Activated B cell treated with CpG ODN at 0.5 μM for 24 hours (primary cell): ENCODE data around the gene TMEM232. TPM values are rescaled to one million over a fixed set of nuclear protein-coding genes. Genes with fewer than 3 reads are reported as not detected.

Experiments
- ATAC-seq: fragments of 200-7000 bp; cut with Tn5 transposase; one replicate; pipeline ENCODE4 v1.10.0; 2021; ENCODE audit warnings: low read depth, mild to moderate bottlenecking, moderate library complexity
- CTCF ChIA-PET: fragments of 350-600 bp; sonication (Branson Sonifier 250); formaldehyde crosslinking; loops from one replicate; lab custom pipeline; 2021; ENCODE audit warnings: antibody characterized with exemption; lab: Charles Lee
- POLR2A ChIA-PET: fragments of 350-600 bp; sonication (Branson Sonifier 250); formaldehyde crosslinking; loops from one replicate; lab custom pipeline; 2021; ENCODE audit warnings: antibody characterized with exemption; lab: Charles Lee
- DNase-seq: peaks from one replicate; pipeline ENCODE4 v3.0.0; 2022
- H3K27ac Mint-ChIP-seq: one replicate; pipeline ENCODE4 v1.8.0; 2020; ENCODE audit warnings: mixed read lengths
- H3K27me3 Mint-ChIP-seq: one replicate; pipeline ENCODE4 v1.8.0; 2021; ENCODE audit warnings: mixed read lengths
- H3K36me3 Mint-ChIP-seq: one replicate; pipeline ENCODE4 v1.8.0; 2021; ENCODE audit warnings: low read depth, mixed read lengths
- H3K4me1 Mint-ChIP-seq: one replicate; pipeline ENCODE4 v1.8.0; 2021; ENCODE audit warnings: mixed read lengths
- H3K4me3 Mint-ChIP-seq: one replicate; pipeline ENCODE4 v1.8.0; 2020; ENCODE audit warnings: mild to moderate bottlenecking, mixed read lengths
- H3K9me3 Mint-ChIP-seq: one replicate; pipeline ENCODE4 v1.8.0; 2020; ENCODE audit warnings: mixed read lengths
- CTCF ChIP-seq: fragments of 200-600 bp; IDR thresholded peaks from one replicate; pipeline ENCODE4 v1.8.0; 2022; ENCODE audit warnings: antibody characterized with exemption, mild to moderate bottlenecking
- intact Hi-C: fragments of 100-400 bp; cut with micrococcal nuclease; formaldehyde crosslinking; loops from one replicate; pipeline ENCODE4 v1.15.1; 2024
- total RNA-seq: library from RNA; stranded (reverse); gene quantifications from 2 replicates; pipeline ENCODE4 v1.2.3, GENCODE V29; 2022

Gene TMEM232
- total RNA-seq, 1 donor from 2014 or later = 2.8 TPM

- ATAC-seq (peak; percentile 93), DNase-seq (no peak)
- no peak for TF ChIP-seq CTCF
- POLR2A ChIA-PET = interaction anchor here (1.8 kb wide), 1 partner anchor 13 kb away, joined by 5 read pairs; the partner anchor contains the start of gene SLC25A46
- no peaks in the 10 kb centered on the region for H3K27me3 Mint-ChIP-seq
- peak overlapping the region; percentile 51 for H3K27ac Mint-ChIP-seq
- H3K4me1 Mint-ChIP-seq = peaks cover 25% of the 10 kb centered on the region
- CTCF ChIA-PET = no interaction called here
- H3K9me3 Mint-ChIP-seq = no peaks in the 10 kb centered on the region
- peaks cover 58% of the 10 kb centered on the region for H3K36me3 Mint-ChIP-seq
- intact Hi-C loops = loop anchor here (2.0 to 10.0 kb wide), 2 partner anchors 13 to 1003 kb away; partner anchors contain the start of genes NREP and SLC25A46
- H3K4me3 Mint-ChIP-seq = no peak overlapping the region
These were observed 25.7 kb upstream of the TMEM232 start for GRCh38 chr5:110751902-110752762.

- Mint-ChIP-seq H3K27me3 (peaks cover 3% of the 10 kb centered on the region), H3K27ac (peak within 1 kb of the TSS; percentile 96), H3K4me3 (peak within 1 kb of the TSS; percentile 97), H3K4me1 (peaks cover 21% of the 10 kb centered on the region), H3K36me3 (peaks cover 12% of the 10 kb centered on the region), H3K9me3 (no peaks in the 10 kb centered on the region)
- DNase-seq (peak; percentile 79), ATAC-seq (peak; percentile 82)
- intact Hi-C loops = loop anchor here (1.0 to 5.0 kb wide), 10 partner anchors 13 to 1990 kb away; partner anchors contain the start of genes MAN2A1, STARD4, TMEM232 and WDR36
- ChIA-PET CTCF (interaction anchor here (2.0 kb wide), 1 partner anchor 17 kb away, joined by 6 read pairs; no protein-coding TSS in a partner anchor), POLR2A (interaction anchor here (0.7 to 2.5 kb wide), 9 partner anchors 13 to 1990 kb away, joined by 3 to 8 read pairs (median 5); partner anchors contain the start of genes MAN2A1, PJA2, STARD4 and TMEM232)
- TF ChIP-seq CTCF = no peak
These were observed 12.6 kb upstream of the TMEM232 start, which contains the start of gene SLC25A46 for GRCh38 chr5:110738812-110739651. Gene SLC25A46, plus strand, starts transcription at chr5:110739007. Its CDS starts 113 bp downstream, at chr5:110739120.

- CTCF ChIA-PET = interaction anchor here (2.0 kb wide), 1 partner anchor 18 kb away, joined by 6 read pairs; no protein-coding TSS in a partner anchor
- Mint-ChIP-seq H3K27ac (peak overlapping the region; percentile 96), H3K4me1 (peaks cover 21% of the 10 kb centered on the region), H3K27me3 (peaks cover 3% of the 10 kb centered on the region), H3K4me3 (peak overlapping the region; percentile 97), H3K36me3 (peaks cover 11% of the 10 kb centered on the region), H3K9me3 (no peaks in the 10 kb centered on the region)
- DNase-seq (no peak), ATAC-seq (peak; percentile 71)
- no peak for TF ChIP-seq CTCF
- intact Hi-C loops = loop anchor here (1.0 to 5.0 kb wide), 9 partner anchors 12 to 1990 kb away; partner anchors contain the start of genes MAN2A1, STARD4, TMEM232 and WDR36
- POLR2A ChIA-PET = interaction anchor here (0.8 to 2.5 kb wide), 8 partner anchors 12 to 1423 kb away, joined by 3 to 8 read pairs (median 6); partner anchors contain the start of genes MAN2A1, PJA2, STARD4 and TMEM232
These were observed 12.0 kb upstream of the TMEM232 start for GRCh38 chr5:110738503-110738811.

GRCh38 chr5:110736753-110737152 lies 10.3 kb upstream of the TMEM232 start:
- Mint-ChIP-seq H3K4me1 (peaks cover 21% of the 10 kb centered on the region), H3K9me3 (no peaks in the 10 kb centered on the region), H3K27ac (no peak overlapping the region), H3K36me3 (peaks cover 11% of the 10 kb centered on the region), H3K4me3 (peak overlapping the region; percentile 0), H3K27me3 (peaks cover 8% of the 10 kb centered on the region)
- TF ChIP-seq CTCF = no peak
- CTCF ChIA-PET = no interaction called here
- ATAC-seq (no peak), DNase-seq (no peak)
- POLR2A ChIA-PET = no interaction called here
- intact Hi-C loops = loop anchor here (5.0 kb wide), 1 partner anchor 364 kb away; no protein-coding TSS in a partner anchor
